HG03575 (cell line): Measurements from ENCODE around the gene PEDS1.
"Not testable (repeated sequence)": the region's sequence is repeated elsewhere in the genome, so short reads cannot be mapped to it uniquely, and the experiment has no call there.

ENCODE experiments used
- ATAC-seq: cut with Tn5 transposase; IDR thresholded peaks from one replicate; pipeline ENCODE4 v1.9.1; 2021; ENCODE audit not compliant: unreplicated experiment, insufficient number of reproducible peaks, low FRiP score; ENCODE audit errors: extremely low read depth

Gene PEDS1

GRCh38 chr20:50153500-50154377, at the start of gene PEDS1:
PEDS1 (minus strand) TSS chr20:50153723; CDS start chr20:50153637, 86 bp downstream.
- ATAC-seq, result no peak

GRCh38 chr20:50202677-50203076, 49.2 kb upstream of the PEDS1 start:
- ATAC-seq, result no peak

GRCh38 chr20:50201710-50202109, 48.2 kb upstream of the PEDS1 start:
- ATAC-seq, result not testable (repeated sequence)

- no peak for ATAC-seq
Measured at GRCh38 chr20:50200482-50201104, 47.1 kb upstream of the PEDS1 start.

- no peak for ATAC-seq
Measured at GRCh38 chr20:50199703-50200102, 46.2 kb upstream of the PEDS1 start.

GRCh38 chr20:50198716-50199115, 45.2 kb upstream of the PEDS1 start:
- ATAC-seq, result no peak

GRCh38 chr20:50198180-50198666, 44.7 kb upstream of the PEDS1 start:
- no peak for ATAC-seq

GRCh38 chr20:50197463-50198179, 44.1 kb upstream of the PEDS1 start:
- no peak for ATAC-seq

GRCh38 chr20:50196896-50197295, 43.4 kb upstream of the PEDS1 start:
- no peak for ATAC-seq

GRCh38 chr20:50196248-50196647, 42.7 kb upstream of the PEDS1 start:
- ATAC-seq, result no peak

- ATAC-seq, result no peak
Measured at GRCh38 chr20:50195524-50196120, 42.1 kb upstream of the PEDS1 start.

GRCh38 chr20:50194831-50195523, 41.5 kb upstream of the PEDS1 start:
- ATAC-seq, result no peak

GRCh38 chr20:50194422-50194830, 40.9 kb upstream of the PEDS1 start:
- no peak for ATAC-seq

- ATAC-seq, result no peak
Measured at GRCh38 chr20:50193836-50194421, 40.4 kb upstream of the PEDS1 start.

- no peak for ATAC-seq
Measured at GRCh38 chr20:50193199-50193835, 39.8 kb upstream of the PEDS1 start.

GRCh38 chr20:50192364-50193198, 39.1 kb upstream of the PEDS1 start:
- ATAC-seq, result no peak
